Measurements from ENCODE around the gene IGFBP5. TPM values are rescaled to one million over a fixed set of nuclear protein-coding genes. Genes with fewer than 3 reads are reported as not detected.

IGFBP5 gene
- total RNA-seq, 1 donor from 2014 or later, result not detected

- Mint-ChIP-seq H3K9me3 (no peaks in the 10 kb centered on the region), H3K4me3 (no peak overlapping the region), H3K4me1 (no peaks in the 10 kb centered on the region), H3K27me3 (peaks cover 7% of the 10 kb centered on the region), H3K27ac (no peak overlapping the region), H3K36me3 (ENCODE audit: low read depth) (no peaks in the 10 kb centered on the region)
- CTCF ChIA-PET, result interaction anchor here (0.6 kb wide), 1 partner anchor 172 kb away, joined by 3 read pairs; no protein-coding TSS in a partner anchor
- intact Hi-C loops (cut with micrococcal nuclease), result no loop called here
- TF ChIP-seq CTCF (IDR thresholded peaks at IDR 0.05), result no peak
- no peak for DNase-seq
- POLR2A ChIA-PET, result no interaction called here
- ATAC-seq (ENCODE audit: low read depth), result no peak
Measured at GRCh38 chr2:216733046-216733445, 37.7 kb upstream of the IGFBP5 start.

DNA sequence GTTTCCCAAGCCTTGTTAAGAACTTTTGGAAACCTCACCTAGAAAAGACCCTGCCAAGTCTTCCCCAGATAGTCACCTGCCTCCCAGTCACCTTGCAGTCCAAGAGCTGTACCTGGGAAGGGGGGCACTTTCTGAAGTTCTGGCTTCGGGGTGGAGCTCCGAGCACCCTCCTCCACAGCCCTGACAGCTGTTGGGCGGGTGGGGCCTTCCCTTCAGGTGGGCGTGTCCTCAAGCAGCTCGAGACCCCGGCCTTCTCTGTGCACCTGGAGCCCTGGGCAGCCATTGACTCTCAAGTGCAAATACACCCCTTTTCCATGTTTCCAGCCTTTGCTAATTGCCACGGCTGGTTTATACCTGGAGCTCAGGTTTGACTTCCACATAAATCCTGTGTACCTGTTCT lies 37.0 kb upstream of the IGFBP5 start:
- ChIA-PET CTCF (interaction anchor here (0.6 kb wide), 1 partner anchor 173 kb away, joined by 3 read pairs; no protein-coding TSS in a partner anchor), POLR2A (no interaction called here)
- Mint-ChIP-seq H3K27ac (no peak overlapping the region), H3K9me3 (no peaks in the 10 kb centered on the region), H3K36me3 (ENCODE audit: low read depth) (no peaks in the 10 kb centered on the region), H3K27me3 (peaks cover 5% of the 10 kb centered on the region), H3K4me1 (no peaks in the 10 kb centered on the region), H3K4me3 (no peak overlapping the region)
- DNase-seq, result no peak
- no peak for ATAC-seq (ENCODE audit: low read depth)
- TF ChIP-seq CTCF (IDR thresholded peaks at IDR 0.05), result no peak
- intact Hi-C loops (cut with micrococcal nuclease), result no loop called here

DNA sequence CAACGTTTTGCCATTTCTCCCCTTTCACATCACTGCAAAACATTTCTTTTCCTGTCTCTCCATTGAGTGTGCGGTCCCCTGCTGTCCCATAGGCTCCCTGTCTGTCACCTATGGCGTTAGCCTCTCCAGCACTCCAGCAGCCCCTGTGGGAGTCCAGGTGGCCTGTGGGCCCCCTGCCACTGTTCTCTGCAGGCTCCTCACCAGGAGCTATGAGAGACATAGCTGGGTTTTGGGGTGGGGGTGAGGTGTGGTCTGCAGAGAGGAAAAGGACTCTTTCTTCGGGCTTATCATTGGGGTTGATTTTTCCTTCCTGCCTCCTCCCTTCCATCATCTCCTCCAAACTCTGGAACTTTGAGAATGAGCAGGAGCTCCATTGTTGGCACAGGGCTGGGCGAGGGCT lies 36.1 kb upstream of the IGFBP5 start:
- H3K36me3 Mint-ChIP-seq (ENCODE audit: low read depth), result no peaks in the 10 kb centered on the region
- intact Hi-C loops (cut with micrococcal nuclease), result no loop called here
- no peak overlapping the region for H3K4me3 Mint-ChIP-seq
- H3K4me1 Mint-ChIP-seq, result no peaks in the 10 kb centered on the region
- no peaks in the 10 kb centered on the region for H3K9me3 Mint-ChIP-seq
- no peaks in the 10 kb centered on the region for H3K27me3 Mint-ChIP-seq
- POLR2A ChIA-PET, result no interaction called here
- ATAC-seq (ENCODE audit: low read depth) (no peak), DNase-seq (no peak)
- no peak for TF ChIP-seq CTCF (IDR thresholded peaks at IDR 0.05)
- CTCF ChIA-PET, result no interaction called here
- H3K27ac Mint-ChIP-seq, result no peak overlapping the region

- no peak overlapping the region for H3K27ac Mint-ChIP-seq
Measured at GRCh38 chr2:216730871-216731270, 35.5 kb upstream of the IGFBP5 start.

DNA sequence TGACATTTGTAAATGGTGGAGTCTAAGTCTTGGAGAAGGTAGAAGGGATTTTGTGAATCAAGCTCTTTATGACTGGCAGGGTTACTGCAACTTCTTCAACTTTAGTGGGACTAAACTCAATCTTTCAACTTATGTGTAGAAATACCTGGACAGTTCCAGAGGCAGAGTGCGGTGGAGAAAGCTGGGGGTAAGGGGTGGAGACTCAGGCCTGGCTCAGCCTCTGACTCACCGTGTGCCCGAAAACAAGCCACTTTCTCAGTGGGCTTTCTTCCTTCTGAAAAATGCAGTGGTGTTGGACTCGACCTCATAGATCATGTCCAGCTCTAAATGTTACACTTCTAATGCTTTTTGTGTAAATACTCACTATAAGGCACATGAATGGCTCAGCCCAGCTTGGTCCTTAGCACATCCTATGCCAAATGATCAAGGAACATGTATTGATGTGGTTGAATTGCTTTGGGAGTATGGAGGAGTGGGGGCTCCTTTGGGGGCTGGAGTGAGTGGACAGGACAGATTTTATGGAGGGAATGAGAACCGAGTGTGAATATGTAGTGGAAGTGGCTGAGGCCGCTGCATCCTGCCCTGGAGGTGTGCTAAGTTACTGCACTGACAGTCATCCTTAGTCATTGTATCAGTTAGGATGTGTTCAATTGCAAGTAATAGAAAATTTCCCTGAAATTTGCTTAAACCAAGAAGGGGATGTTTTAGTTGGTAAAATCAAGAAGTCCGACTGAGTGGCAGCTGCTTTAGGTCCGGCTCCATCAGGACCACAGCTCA lies 32.2 kb upstream of the IGFBP5 start:
- CTCF ChIA-PET, result no interaction called here
- no peaks in the 10 kb centered on the region for H3K4me1 Mint-ChIP-seq

More at GRCh38 chr2:216730871-216731270, 35.5 kb upstream of the IGFBP5 start:
- ATAC-seq (ENCODE audit: low read depth) (no peak), DNase-seq (no peak)
- CTCF ChIA-PET, result no interaction called here
- Mint-ChIP-seq H3K36me3 (ENCODE audit: low read depth) (no peaks in the 10 kb centered on the region), H3K4me3 (no peak overlapping the region), H3K9me3 (no peaks in the 10 kb centered on the region), H3K4me1 (no peaks in the 10 kb centered on the region), H3K27me3 (no peaks in the 10 kb centered on the region)
- POLR2A ChIA-PET, result no interaction called here
- no peak for TF ChIP-seq CTCF (IDR thresholded peaks at IDR 0.05)
- intact Hi-C loops (cut with micrococcal nuclease), result no loop called here

More for the DNA sequence above, 32.2 kb upstream of the IGFBP5 start:
- Mint-ChIP-seq H3K36me3 (ENCODE audit: low read depth) (no peaks in the 10 kb centered on the region), H3K27me3 (peaks cover 2% of the 10 kb centered on the region), H3K4me3 (no peak overlapping the region), H3K9me3 (no peaks in the 10 kb centered on the region), H3K27ac (no peak overlapping the region)
- intact Hi-C loops (cut with micrococcal nuclease), result no loop called here
- DNase-seq, result no peak
- TF ChIP-seq CTCF (IDR thresholded peaks at IDR 0.05), result no peak
- POLR2A ChIA-PET, result no interaction called here
- no peak for ATAC-seq (ENCODE audit: low read depth)
